ENCODE measurements around the gene TDP1. TPM values are rescaled to one million over a fixed set of nuclear protein-coding genes. Genes with fewer than 3 reads are reported as not detected.

The TDP1 gene
- total RNA-seq, result 1 to 10 TPM; 3.8 to 5.4 (median 4.3) TPM
- 1.3 TPM for polyA plus RNA-seq
- long read RNA-seq, donor 1, transcript TDP1-203 (16 exons, 2,068 nt), result major isoform, 5 of 13 reads
- long read RNA-seq, donor 1, partial matches to known transcripts, result 4 of 13 reads
- long read RNA-seq, donor 1, other reads (novel, unspliced or antisense), result 3 of 13 reads
- long read RNA-seq, donor 2, partial matches to known transcripts, result 0 of 3 reads
- long read RNA-seq, donor 2, other reads (novel, unspliced or antisense), result 1 of 3 reads
- long read RNA-seq, donor 3, transcript TDP1-203 (16 exons, 2,068 nt), result major isoform, 10 of 14 reads
- long read RNA-seq, donor 3, partial matches to known transcripts, result 1 of 14 reads
- long read RNA-seq, donor 3, other reads (novel, unspliced or antisense), result 3 of 14 reads
- long read RNA-seq, donor 4, partial matches to known transcripts, result 1 of 1 reads
- long read RNA-seq, donor 4, other reads (novel, unspliced or antisense), result 0 of 1 reads

GRCh38 chr14:89955745-89956660 is at the start of gene TDP1:
Gene TDP1, plus strand, starts transcription at chr14:89955927. Its CDS starts 7,188 bp downstream, at chr14:89963115.
- intact Hi-C loops (cut with DNase I), result no loop called here

DNA sequence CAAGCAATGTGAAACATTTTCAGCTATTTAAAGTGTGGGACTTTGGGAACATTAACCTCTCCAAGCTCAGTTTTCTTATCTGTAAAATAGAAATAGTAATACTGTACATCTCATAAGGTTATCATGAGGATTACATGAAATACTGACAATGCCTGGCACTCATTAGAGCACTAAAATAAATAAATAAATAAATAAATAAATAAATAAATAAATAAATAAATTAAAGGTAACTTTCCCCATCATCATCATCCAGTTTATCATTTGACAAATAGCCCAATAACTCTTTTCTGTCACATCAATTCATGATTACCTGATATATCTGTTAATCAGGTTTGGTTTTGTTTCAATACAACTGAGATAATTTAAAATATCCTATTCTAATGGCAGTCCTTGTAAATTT is 49.7 kb upstream of the TDP1 start:
- no peaks in the 10 kb centered on the region for H3K9me3 ChIP-seq (ENCODE audit: control insufficient read depth, low read length)
- ATAC-seq (no peak), DNase-seq (no peak)
- intact Hi-C loops (cut with DNase I), result no loop called here
- no peak overlapping the region for H3K4me3 ChIP-seq (ENCODE audit: low read length)
- no peaks in the 10 kb centered on the region for H3K4me1 ChIP-seq (ENCODE audit: control insufficient read depth, insufficient read depth, low read length)
- no peak overlapping the region for H3K27ac ChIP-seq (ENCODE audit: low read length)
- no peaks in the 10 kb centered on the region for H3K27me3 ChIP-seq (ENCODE audit: control insufficient read depth, insufficient read depth)

More at GRCh38 chr14:89955745-89956660, at the start of gene TDP1:
- ATAC-seq (peak; percentile 95), DNase-seq (peak; percentile 96 to 98 (median 98))
- Histone ChIP-seq H3K9me3 (ENCODE audit: control insufficient read depth, low read length) (no peaks in the 10 kb centered on the region), H3K27ac (ENCODE audit: low read length) (peak within 1 kb of the TSS; percentile 58), H3K4me3 (ENCODE audit: low read length) (peak within 1 kb of the TSS; percentile 70), H3K27me3 (ENCODE audit: control insufficient read depth, insufficient read depth) (no peaks in the 10 kb centered on the region), H3K4me1 (ENCODE audit: control insufficient read depth, insufficient read depth, low read length) (peaks cover 6% of the 10 kb centered on the region)
- under 1% methylated on average over 84 of the region's 84 CpGs for WGBS

GRCh38 chr14:89907655-89908054 is 48.1 kb upstream of the TDP1 start:
- WGBS, result 81% methylated on average over 4 of the region's 4 CpGs
- no peaks in the 10 kb centered on the region for H3K9me3 ChIP-seq (ENCODE audit: control insufficient read depth, low read length)
- H3K4me1 ChIP-seq (ENCODE audit: control insufficient read depth, insufficient read depth, low read length), result no peaks in the 10 kb centered on the region
- intact Hi-C loops (cut with DNase I), result no loop called here
- no peak for DNase-seq
- H3K27ac ChIP-seq (ENCODE audit: low read length), result no peak overlapping the region
- no peak for ATAC-seq
- H3K27me3 ChIP-seq (ENCODE audit: control insufficient read depth, insufficient read depth), result no peaks in the 10 kb centered on the region
- H3K4me3 ChIP-seq (ENCODE audit: low read length), result no peak overlapping the region

- no peak overlapping the region for H3K27ac ChIP-seq (ENCODE audit: low read length)
- WGBS, result 96% methylated on average over 9 of the region's 9 CpGs
- H3K4me1 ChIP-seq (ENCODE audit: control insufficient read depth, insufficient read depth, low read length), result no peaks in the 10 kb centered on the region
- ATAC-seq, result no peak
- no peak overlapping the region for H3K4me3 ChIP-seq (ENCODE audit: low read length)
- H3K9me3 ChIP-seq (ENCODE audit: control insufficient read depth, low read length), result no peaks in the 10 kb centered on the region
- no peaks in the 10 kb centered on the region for H3K27me3 ChIP-seq (ENCODE audit: control insufficient read depth, insufficient read depth)
- no peak for DNase-seq
- intact Hi-C loops (cut with DNase I), result no loop called here
Measured at GRCh38 chr14:89908712-89909450, 46.8 kb upstream of the TDP1 start.

GRCh38 chr14:89909586-89909985 is 46.1 kb upstream of the TDP1 start:
- intact Hi-C loops (cut with DNase I), result no loop called here
- Histone ChIP-seq H3K9me3 (ENCODE audit: control insufficient read depth, low read length) (no peaks in the 10 kb centered on the region), H3K4me3 (ENCODE audit: low read length) (no peak overlapping the region), H3K27ac (ENCODE audit: low read length) (no peak overlapping the region), H3K4me1 (ENCODE audit: control insufficient read depth, insufficient read depth, low read length) (no peaks in the 10 kb centered on the region), H3K27me3 (ENCODE audit: control insufficient read depth, insufficient read depth) (no peaks in the 10 kb centered on the region)
- WGBS, result 97% methylated on average over 9 of the region's 9 CpGs
- no peak for ATAC-seq
- DNase-seq, result no peak

GRCh38 chr14:89910691-89911009 is 45.1 kb upstream of the TDP1 start:
- intact Hi-C loops (cut with DNase I), result loop anchor here (5.0 to 10.0 kb wide), 5 partner anchors 496 to 1243 kb away; partner anchors contain the start of gene FOXN3 (in 1 of the 4)
- no peak for ATAC-seq

GRCh38 chr14:89911010-89911919 is 44.5 kb upstream of the TDP1 start:
- ATAC-seq (peak; percentile 40 to 43), DNase-seq (peak in 1 of 3 donors; percentile 54)
- 48% methylated on average over 11 of the region's 11 CpGs for WGBS
- H3K27me3 ChIP-seq (ENCODE audit: control insufficient read depth, insufficient read depth), result no peaks in the 10 kb centered on the region
- H3K27ac ChIP-seq (ENCODE audit: low read length), result peak overlapping the region; percentile 45
- H3K4me1 ChIP-seq (ENCODE audit: control insufficient read depth, insufficient read depth, low read length), result no peaks in the 10 kb centered on the region
- H3K4me3 ChIP-seq (ENCODE audit: low read length), result no peak overlapping the region
- no peaks in the 10 kb centered on the region for H3K9me3 ChIP-seq (ENCODE audit: control insufficient read depth, low read length)
- intact Hi-C loops (cut with DNase I), result loop anchor here (5.0 to 10.0 kb wide), 5 partner anchors 496 to 1244 kb away; partner anchors contain the start of gene FOXN3 (in 1 of the 4)

More at GRCh38 chr14:89910691-89911009, 45.1 kb upstream of the TDP1 start:
- H3K27me3 ChIP-seq (ENCODE audit: control insufficient read depth, insufficient read depth), result no peaks in the 10 kb centered on the region
- H3K4me3 ChIP-seq (ENCODE audit: low read length), result no peak overlapping the region
- 71% methylated on average over 5 of the region's 5 CpGs for WGBS
- DNase-seq, result no peak
- H3K27ac ChIP-seq (ENCODE audit: low read length), result no peak overlapping the region
- no peaks in the 10 kb centered on the region for H3K9me3 ChIP-seq (ENCODE audit: control insufficient read depth, low read length)
- no peaks in the 10 kb centered on the region for H3K4me1 ChIP-seq (ENCODE audit: control insufficient read depth, insufficient read depth, low read length)

GRCh38 chr14:89912221-89912620 is 43.5 kb upstream of the TDP1 start:
- Histone ChIP-seq H3K27me3 (ENCODE audit: control insufficient read depth, insufficient read depth) (no peaks in the 10 kb centered on the region), H3K9me3 (ENCODE audit: control insufficient read depth, low read length) (no peaks in the 10 kb centered on the region), H3K4me1 (ENCODE audit: control insufficient read depth, insufficient read depth, low read length) (no peaks in the 10 kb centered on the region), H3K4me3 (ENCODE audit: low read length) (no peak overlapping the region), H3K27ac (ENCODE audit: low read length) (no peak overlapping the region)
- intact Hi-C loops (cut with DNase I), result loop anchor here (5.0 to 10.0 kb wide), 5 partner anchors 497 to 1245 kb away; partner anchors contain the start of gene FOXN3 (in 1 of the 4)
- WGBS, result 55% methylated on average over 2 of the region's 2 CpGs
- ATAC-seq (no peak), DNase-seq (no peak)

DNA sequence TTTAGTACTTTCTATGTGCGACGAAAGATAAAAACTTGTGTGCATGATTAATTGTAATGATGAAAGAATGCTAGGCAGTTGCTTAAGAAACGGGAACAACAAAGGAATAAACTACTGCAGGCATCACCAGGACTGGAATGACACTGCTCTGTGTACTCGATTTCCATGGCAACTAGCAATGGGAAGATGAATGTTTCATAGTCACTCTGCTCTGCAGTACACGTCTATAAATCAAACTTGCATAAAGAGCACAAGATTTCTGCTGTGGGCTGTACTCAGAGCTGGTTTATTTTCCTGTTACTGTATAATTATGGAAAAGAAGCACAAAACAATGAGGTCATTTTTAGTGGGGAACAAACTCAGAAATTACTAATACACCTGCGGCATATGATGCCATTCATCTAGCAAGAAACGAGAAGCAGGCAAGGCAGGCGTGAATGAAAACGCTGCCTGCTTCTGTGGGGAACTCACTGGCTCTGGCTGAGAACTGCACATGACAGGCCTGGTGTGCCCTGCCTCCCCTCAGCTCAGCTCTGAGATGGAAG is 43.0 kb upstream of the TDP1 start:
- Histone ChIP-seq H3K27me3 (ENCODE audit: control insufficient read depth, insufficient read depth) (no peaks in the 10 kb centered on the region), H3K9me3 (ENCODE audit: control insufficient read depth, low read length) (no peaks in the 10 kb centered on the region), H3K4me1 (ENCODE audit: control insufficient read depth, insufficient read depth, low read length) (no peaks in the 10 kb centered on the region), H3K4me3 (ENCODE audit: low read length) (no peak overlapping the region), H3K27ac (ENCODE audit: low read length) (no peak overlapping the region)
- intact Hi-C loops (cut with DNase I), result loop anchor here (5.0 to 10.0 kb wide), 5 partner anchors 498 to 1245 kb away; partner anchors contain the start of gene FOXN3 (in 1 of the 4)
- DNase-seq (peak in 1 of 3 donors; percentile 43), ATAC-seq (peak; percentile 75 to 85)
- 43% methylated on average over 9 of the region's 9 CpGs for WGBS

Measured in right cardiac atrium (tissue), 5 donors.